ENCODE measurements around the gene RASAL2. TPM values are rescaled to one million over a fixed set of nuclear protein-coding genes. Genes with fewer than 3 reads are reported as not detected.

RASAL2 gene
- total RNA-seq, 1 donor from 2014 or later = 35.7 TPM

DNA sequence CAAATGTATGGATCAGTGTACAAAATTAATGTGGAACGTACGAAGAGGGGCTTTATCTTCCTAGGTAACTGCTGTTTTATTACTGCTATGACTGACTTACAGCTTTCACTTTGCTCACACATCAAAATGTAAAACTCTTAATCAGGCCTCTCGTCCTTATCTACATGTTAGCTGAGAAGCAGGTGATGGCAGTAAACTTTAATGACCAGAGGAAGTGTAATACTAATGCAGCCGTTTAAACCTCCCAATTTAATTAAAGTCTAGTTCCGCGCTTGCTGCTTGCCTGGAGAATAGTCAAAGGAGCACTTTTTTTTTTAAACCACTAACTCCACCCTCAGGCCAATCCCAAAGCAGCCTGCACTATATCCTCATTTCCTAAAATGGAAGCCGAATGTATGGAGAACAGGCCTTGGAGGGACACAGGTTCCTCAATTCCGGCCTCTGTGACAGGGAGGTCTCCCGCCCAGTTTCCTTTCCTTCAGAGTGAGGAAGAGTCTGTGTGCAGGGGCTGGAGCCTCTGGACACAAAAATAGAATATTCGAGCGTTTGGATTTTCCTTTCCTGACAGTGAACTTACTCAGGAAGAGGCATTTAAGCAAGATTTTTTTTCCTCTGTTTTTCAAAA lies 36.7 kb upstream of the RASAL2 start:
- Mint-ChIP-seq H3K4me1 (peaks cover 49% of the 10 kb centered on the region), H3K27ac (peak overlapping the region; percentile 25), H3K9me3 (no peaks in the 10 kb centered on the region), H3K36me3 (no peaks in the 10 kb centered on the region), H3K4me3 (no peak overlapping the region), H3K27me3 (ENCODE audit: low read depth) (no peaks in the 10 kb centered on the region)
- TF ChIP-seq, protein P1, sequence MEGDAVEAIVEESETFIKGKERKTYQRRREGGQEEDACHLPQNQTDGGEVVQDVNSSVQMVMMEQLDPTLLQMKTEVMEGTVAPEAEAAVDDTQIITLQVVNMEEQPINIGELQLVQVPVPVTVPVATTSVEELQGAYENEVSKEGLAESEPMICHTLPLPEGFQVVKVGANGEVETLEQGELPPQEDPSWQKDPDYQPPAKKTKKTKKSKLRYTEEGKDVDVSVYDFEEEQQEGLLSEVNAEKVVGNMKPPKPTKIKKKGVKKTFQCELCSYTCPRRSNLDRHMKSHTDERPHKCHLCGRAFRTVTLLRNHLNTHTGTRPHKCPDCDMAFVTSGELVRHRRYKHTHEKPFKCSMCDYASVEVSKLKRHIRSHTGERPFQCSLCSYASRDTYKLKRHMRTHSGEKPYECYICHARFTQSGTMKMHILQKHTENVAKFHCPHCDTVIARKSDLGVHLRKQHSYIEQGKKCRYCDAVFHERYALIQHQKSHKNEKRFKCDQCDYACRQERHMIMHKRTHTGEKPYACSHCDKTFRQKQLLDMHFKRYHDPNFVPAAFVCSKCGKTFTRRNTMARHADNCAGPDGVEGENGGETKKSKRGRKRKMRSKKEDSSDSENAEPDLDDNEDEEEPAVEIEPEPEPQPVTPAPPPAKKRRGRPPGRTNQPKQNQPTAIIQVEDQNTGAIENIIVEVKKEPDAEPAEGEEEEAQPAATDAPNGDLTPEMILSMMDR (IDR thresholded peaks at IDR 0.05; ENCODE audit: unreplicated experiment) = no peak
- no peak for DNase-seq (ENCODE audit: low spot score in 2 of 2, unreplicated experiment in 2 of 2)

DNA sequence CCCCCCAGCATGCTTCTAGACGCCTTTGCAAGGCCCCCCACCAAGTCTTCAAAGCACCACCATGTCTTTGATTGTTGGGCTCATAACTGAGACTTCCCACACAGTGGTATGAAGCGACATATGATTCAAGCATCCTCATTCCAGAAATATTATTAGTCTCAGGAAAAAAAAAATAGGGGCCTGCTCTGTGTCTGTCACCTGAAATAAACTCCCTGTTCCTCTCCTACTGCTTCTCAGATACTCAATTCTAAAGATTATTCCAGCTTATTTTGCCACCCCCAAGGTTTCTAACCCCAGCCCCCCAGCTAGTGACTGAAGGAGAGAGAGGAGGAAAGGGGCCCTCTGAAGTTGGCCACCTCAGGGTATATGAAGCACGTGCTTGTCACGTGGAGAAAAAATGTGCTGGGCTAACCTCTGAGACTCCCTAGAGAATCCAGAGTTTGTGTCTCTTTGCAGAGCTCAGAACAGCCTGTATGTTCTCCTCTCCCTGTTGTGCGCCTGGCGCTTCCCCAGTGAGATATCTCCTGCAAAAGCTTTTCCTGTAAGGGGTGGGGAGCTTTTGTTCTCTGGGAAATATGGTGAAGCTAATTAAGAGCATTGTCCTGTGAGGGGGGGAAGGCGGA lies 35.9 kb upstream of the RASAL2 start:
- no peak for DNase-seq (ENCODE audit: low spot score in 2 of 2, unreplicated experiment in 2 of 2)
- peaks cover 42% of the 10 kb centered on the region for H3K4me1 Mint-ChIP-seq
- H3K9me3 Mint-ChIP-seq = no peaks in the 10 kb centered on the region
- peak overlapping the region; percentile 91 for H3K27ac Mint-ChIP-seq
- H3K4me3 Mint-ChIP-seq = no peak overlapping the region
- H3K27me3 Mint-ChIP-seq (ENCODE audit: low read depth) = no peaks in the 10 kb centered on the region
- no peaks in the 10 kb centered on the region for H3K36me3 Mint-ChIP-seq
- TF ChIP-seq, protein P1 (IDR thresholded peaks at IDR 0.05; ENCODE audit: unreplicated experiment) = no peak

DNA sequence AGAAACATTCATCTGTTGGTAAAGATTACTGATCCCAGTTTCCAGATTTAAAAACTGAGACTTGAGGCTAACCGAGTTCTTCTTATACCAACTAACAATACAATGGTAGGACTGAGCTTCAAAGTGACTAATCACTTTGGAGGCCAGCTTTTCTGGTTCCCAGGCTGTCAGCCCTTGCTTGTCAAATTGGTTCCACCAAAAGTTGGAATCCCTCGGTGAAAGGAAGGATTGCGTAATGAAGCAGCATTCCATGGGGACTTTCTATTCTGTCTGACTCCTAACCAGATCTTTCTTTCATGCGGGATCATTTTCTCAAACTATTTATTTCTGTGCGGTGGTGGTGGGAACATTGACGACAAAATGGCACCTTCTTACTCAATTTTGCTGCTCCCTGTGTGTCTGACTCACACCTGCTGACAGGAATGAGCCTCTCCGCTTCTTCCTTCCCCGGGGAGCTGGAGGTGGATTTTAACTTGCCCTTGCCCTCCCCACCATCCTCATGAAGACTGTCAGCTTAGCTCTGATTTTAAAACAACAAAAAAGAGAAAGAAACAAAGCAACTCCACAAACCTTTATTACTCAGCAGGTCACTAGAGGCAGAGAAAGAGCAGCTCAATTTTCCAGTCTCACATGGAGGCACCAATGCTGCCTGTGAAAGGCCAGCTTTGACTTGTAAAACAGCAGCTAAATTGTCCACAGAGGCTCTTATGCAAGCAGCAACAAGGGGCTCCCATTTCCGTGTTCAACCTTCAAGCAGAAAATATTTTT lies 32.9 kb upstream of the RASAL2 start:
- peaks cover 38% of the 10 kb centered on the region for H3K4me1 Mint-ChIP-seq

DNA sequence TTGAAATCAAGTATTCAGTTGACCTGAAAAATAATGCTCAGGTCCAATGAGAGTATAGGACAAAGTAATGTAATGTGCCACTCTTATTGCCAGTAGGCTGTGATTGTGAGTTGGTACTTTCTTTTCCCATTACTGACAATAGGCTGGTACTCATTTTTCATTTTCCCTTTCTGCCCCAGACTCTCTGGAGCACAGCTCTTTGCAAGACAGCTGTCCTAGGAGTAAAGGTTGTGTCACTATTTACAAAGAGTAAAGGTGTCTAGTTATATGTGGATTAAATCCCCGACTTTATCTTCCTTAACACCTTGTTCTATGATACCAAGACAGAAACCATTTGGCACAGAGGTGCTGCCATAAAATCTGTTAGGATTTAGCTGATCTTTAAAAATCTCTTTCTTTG lies 32.3 kb upstream of the RASAL2 start:
- no peak for DNase-seq (ENCODE audit: low spot score in 2 of 2, unreplicated experiment in 2 of 2)
- no peak overlapping the region for H3K27ac Mint-ChIP-seq
- TF ChIP-seq, protein P1 (IDR thresholded peaks at IDR 0.05; ENCODE audit: unreplicated experiment) = no peak
- no peak overlapping the region for H3K4me3 Mint-ChIP-seq
- H3K4me1 Mint-ChIP-seq = peaks cover 38% of the 10 kb centered on the region
- no peaks in the 10 kb centered on the region for H3K27me3 Mint-ChIP-seq (ENCODE audit: low read depth)
- no peaks in the 10 kb centered on the region for H3K9me3 Mint-ChIP-seq
- H3K36me3 Mint-ChIP-seq = no peaks in the 10 kb centered on the region

More for the DNA sequence above, 32.9 kb upstream of the RASAL2 start:
- no peaks in the 10 kb centered on the region for H3K9me3 Mint-ChIP-seq
- H3K27me3 Mint-ChIP-seq (ENCODE audit: low read depth) = no peaks in the 10 kb centered on the region
- peak overlapping the region; percentile 55 for H3K27ac Mint-ChIP-seq
- TF ChIP-seq, protein P1 (IDR thresholded peaks at IDR 0.05; ENCODE audit: unreplicated experiment) = no peak
- no peak overlapping the region for H3K4me3 Mint-ChIP-seq
- no peak for DNase-seq (ENCODE audit: low spot score in 2 of 2, unreplicated experiment in 2 of 2)
- no peaks in the 10 kb centered on the region for H3K36me3 Mint-ChIP-seq

DNA sequence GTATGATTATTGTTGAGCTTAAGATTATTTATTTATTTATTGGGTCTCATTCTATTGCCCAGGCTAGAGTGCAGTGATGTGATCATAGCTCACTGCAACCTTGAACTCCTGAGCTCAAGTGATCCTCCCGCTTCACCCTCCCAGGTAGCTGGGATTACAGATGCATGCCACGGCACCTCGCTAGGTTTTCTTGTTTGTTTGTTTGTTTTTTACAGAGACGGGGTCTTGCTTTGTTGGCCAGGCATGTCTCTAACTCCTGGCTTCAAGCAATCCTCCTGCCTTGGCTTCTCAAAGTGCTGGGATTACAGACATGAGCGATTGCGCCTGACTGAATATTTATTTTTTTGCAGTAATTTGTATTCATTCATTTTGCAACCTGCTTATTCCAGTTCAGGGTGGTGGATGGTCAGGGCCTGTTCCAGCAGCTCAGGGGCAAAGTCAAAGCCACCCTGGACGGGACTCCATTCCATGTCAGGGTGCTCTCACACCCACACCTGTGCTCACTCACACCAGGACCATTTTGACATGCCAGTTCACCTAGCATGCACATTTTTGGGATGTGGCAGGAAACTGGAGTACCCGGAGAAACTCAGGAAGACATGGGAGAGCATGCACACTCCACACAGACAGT lies 29.6 kb upstream of the RASAL2 start:
- Mint-ChIP-seq H3K27ac (no peak overlapping the region), H3K9me3 (no peaks in the 10 kb centered on the region), H3K36me3 (no peaks in the 10 kb centered on the region), H3K27me3 (ENCODE audit: low read depth) (no peaks in the 10 kb centered on the region), H3K4me1 (peaks cover 20% of the 10 kb centered on the region), H3K4me3 (no peak overlapping the region)
- no peak for DNase-seq (ENCODE audit: low spot score in 2 of 2, unreplicated experiment in 2 of 2)
- TF ChIP-seq, protein P1 (IDR thresholded peaks at IDR 0.05; ENCODE audit: unreplicated experiment) = no peak

All from mesothelial cell of epicardium (in vitro differentiated cells).